Measurements from ENCODE around the gene APPL2.

The APPL2 gene

DNA sequence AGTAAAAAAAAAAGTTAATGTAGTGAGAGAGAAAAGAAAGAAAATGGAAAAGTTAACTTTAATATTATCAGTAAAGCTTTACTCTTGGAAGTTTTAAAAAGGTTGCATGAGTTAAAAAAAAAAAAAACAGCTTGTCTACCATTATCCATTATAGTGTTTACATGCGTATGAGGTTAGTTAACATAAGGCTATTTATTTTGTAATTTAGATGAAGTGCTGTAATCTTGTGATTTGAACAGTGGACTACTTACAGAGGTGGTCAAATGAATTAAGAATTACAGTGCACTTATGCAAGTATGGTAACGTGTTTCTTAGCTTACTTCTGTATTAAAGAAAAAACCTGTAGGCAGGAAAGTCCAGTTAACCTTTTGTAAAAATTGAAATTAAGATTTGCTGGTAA is 97.7 kb downstream of the APPL2 start:
- TF ChIP-seq CTCF (IDR thresholded peaks at IDR 0.05; ENCODE audit: low read depth, low read length, poor library complexity, severe bottlenecking), result no peak
- Histone ChIP-seq H3K9me2 (replicated peaks; ENCODE audit: control insufficient read depth, low read length) (no peaks in the 10 kb centered on the region), H3K27me3 (ENCODE audit: control insufficient read depth, low read length) (no peaks in the 10 kb centered on the region), H3K9me3 (ENCODE audit: control insufficient read depth, insufficient read depth, low read length) (no peaks in the 10 kb centered on the region), H3K4me2 (ENCODE audit: low read length) (no peak overlapping the region), H3F3A (ENCODE audit: control insufficient read depth, insufficient read depth) (peaks cover 2% of the 10 kb centered on the region; the same call in 1 of the 2 replicates), H3K4me3 (ENCODE audit: low read length) (no peak overlapping the region), H4K20me1 (ENCODE audit: control insufficient read depth, insufficient read depth, low read depth, low read length) (no peaks in the 10 kb centered on the region), H3K79me2 (ENCODE audit: control insufficient read depth, low read length) (peaks cover 12% of the 10 kb centered on the region; the same call in 1 of the 2 replicates), H3K4me1 (ENCODE audit: control insufficient read depth, low read length) (no peaks in the 10 kb centered on the region), H3K36me3 (ENCODE audit: control insufficient read depth, low read length) (peaks cover 93% of the 10 kb centered on the region), H3K27ac (ENCODE audit: low read depth, low read length) (no peak overlapping the region)

Measured in DOHH2 (cell line).